ENCODE results near the gene RNF113B.

RNF113B gene

DNA sequence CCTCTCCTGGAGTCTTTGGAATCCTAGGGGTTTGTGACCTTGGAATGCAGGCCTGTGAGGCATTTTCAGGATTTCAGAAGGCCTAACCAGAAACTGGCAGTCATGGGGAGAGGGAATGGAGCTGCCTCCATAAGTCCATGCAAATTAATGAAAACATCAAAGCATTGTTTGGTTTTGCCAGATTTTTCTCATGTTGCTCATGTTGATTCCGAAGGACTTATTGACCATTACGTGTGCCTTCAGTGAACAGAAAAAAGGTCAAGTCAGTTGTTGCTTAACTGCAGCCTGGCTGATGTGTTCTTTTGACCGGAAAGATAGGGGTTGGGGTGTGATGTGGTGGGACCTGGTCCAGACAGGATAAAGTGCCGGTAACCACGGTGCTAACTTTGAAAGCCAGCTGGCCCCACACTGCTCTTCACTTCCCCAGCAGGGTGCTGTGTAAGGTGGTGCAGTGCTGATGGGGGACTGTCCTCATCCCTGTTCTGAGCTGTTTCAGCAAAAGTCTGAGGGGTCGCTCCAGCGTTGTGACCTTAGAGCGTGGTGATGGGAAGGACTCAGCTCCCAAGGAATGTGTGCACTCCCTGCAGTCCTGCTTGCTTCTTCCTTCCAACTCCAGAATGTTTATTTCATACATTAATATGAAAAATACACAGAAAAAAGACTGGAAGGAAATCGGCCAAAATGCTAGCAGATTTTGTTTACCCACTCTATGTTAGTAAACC is 3.5 kb downstream of the RNF113B start:
- no peak for DNase-seq

DNA sequence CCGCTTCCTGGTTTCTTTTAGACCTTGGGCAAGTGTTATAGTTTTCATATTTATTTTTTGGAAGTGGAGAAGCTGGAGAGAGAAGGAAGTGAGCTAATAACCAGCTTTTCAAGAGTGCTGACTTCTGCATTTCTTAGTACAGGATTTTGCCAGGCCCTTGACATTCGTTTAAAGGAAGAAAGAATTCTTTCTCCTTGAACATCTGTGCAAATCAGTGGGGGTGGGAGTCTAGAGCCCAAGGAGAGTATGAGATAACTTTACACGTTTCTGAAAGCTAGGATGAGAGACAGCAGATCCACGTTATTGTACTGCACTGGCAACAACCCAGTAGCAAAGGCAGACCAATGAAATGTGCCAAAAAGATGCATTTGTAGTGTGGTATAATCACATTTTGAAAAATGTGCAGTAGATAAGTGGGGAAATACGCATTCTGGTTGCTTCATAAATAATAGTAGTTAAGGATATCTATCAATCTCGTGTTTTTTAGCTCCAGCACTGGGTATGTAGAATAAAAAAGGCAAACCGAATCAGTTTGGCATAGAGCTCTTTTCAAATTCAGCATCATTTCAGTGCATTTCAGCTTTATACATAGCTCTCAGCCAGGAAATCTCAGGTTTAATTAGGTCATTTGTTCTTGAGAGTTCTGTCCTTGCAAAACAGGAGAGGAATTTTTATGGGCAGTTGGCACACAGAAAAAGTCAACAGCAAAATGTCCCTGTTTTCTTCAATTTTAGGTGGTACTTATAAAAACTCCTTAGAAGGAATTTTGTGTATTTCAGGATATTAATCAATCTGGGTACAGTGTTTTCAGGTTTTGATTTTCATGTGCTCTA is 4.3 kb downstream of the RNF113B start:
- no peak for DNase-seq

GRCh38 chr13:98171900-98172589 is 5.0 kb downstream of the RNF113B start:
- DNase-seq: no peak

DNA sequence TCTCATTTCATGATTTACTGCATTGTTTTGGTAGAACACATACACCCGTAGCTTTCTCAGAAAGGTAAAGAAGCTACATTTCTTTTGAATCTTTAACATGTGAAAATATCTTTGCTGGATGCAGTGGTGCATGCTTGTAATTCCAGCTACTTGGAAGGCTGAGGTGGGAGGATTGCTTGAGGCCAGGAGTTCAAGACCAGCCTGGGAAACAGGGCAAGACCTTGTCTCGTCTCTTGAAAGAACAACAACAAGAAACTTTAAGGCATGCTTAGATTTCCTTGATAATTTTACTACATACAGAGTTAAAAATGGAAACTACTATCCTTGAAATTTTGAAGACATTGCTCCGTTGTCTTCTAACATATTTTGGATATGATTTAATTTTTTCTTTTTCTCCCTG is 7.7 kb downstream of the RNF113B start:
- no peak for DNase-seq

- DNase-seq: no peak
Observed at GRCh38 chr13:98162935-98163334, 14.1 kb downstream of the RNF113B start.

DNA sequence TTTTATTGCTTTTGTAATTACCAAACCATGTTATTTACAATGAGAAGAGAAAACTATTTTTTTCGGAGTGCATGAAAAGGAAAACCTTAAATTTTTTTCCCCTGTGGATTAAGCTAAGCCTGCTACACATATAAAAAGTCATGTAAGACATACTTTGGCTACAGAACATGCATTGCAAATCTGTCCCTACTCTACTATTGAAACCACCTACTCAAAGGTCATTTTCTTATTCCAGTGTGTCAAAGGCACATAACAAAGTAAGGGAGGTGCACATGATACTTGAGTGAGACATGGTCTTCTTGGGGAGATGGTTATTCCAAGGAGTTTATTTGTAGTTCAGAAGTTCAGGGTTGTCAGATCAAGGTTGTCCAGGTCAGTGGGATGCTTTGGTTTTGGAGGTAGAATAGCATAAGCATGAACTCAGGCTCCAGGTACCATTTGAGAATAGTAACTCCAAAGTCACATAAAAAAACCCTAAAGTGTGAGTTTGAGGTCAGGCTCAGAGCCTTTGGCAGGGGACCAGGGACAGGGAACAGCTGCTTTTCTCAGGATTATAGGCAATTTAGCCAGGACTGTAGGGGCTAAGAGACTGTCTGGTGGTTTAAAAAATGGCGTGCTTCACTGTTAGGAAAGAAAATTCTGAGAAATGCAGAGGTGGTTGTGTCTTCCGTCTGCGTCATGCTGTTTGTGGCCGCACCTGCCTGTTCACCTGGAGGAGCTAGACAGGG is 18.7 kb downstream of the RNF113B start:
- DNase-seq: no peak

DNA sequence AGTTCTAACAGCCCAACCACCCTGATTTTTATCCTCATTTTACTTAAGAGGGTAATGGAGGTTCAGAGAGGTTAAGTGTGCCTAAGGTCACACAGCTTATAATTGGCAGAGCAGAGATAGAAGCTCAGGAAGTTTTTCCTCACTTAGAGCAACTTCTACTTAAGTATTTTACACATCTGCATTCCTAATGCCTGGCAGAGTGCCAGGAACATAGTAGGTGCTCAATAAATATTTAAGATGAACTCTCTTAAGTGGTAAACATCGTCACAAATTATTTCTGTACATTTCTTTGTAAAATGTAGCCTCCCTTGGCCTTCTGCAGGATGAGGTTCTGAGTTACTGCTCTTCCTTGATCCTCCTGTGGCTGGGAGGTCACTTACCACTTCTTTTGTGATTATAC is 19.5 kb downstream of the RNF113B start:
- no peak for DNase-seq

- DNase-seq: no peak
Observed at GRCh38 chr13:98157188-98157587, 19.9 kb downstream of the RNF113B start.

DNA sequence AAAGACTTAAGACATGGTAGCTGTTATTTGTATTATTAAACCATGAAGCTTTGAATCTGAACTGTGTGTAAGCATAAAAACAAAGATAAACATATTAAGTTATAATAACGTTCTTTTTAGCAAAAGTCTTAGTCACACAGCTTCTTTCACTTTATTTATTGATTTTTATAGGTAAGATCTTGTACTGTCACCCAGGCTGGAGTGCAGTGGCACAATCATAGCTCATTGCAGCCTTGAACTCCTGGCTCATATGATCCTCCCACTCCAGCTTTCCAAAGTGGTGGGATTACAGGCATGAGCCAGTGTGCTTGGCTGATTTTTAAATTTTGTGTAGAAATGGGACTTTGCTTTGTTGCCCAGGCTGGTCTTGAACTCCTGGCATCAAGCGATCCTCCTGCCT is 20.8 kb downstream of the RNF113B start:
- no peak for DNase-seq

DNA sequence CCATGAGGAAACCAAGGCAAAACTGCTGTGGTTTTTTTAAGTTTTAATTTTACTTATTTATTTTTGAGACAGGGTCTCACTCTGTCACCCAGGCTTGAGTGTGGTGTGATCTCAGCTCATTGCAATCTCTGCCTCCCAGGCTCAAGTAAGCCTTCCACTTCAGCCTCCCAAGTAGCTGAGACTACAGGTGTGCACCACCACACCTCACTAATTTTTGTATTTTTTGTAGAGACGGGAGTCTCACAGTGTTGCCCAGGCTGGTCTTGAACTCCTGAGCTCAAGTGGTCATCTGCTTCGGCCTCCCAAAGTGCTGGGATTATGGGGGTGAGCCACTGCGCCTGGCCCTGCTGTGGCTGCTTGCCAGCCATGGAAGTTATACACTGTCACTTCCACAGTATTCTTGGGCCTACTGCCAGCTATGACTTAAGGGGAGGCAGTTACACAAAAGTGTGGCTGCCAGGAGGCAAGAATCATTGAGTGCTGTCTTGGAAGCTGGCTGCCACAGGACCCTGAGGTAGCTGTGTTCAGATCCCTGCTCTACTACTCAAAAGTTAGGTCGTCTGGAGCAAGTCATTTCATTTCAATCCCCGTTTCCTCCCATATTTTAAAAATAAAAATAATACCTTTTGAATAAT is 21.5 kb downstream of the RNF113B start:
- no peak for DNase-seq

GRCh38 chr13:98150832-98151479 is 26.1 kb downstream of the RNF113B start:
- DNase-seq: no peak

- DNase-seq: no peak
Observed at GRCh38 chr13:98147521-98147920, 29.5 kb downstream of the RNF113B start.

GRCh38 chr13:98144801-98145350 is 32.2 kb downstream of the RNF113B start:
- DNase-seq: no peak

DNA sequence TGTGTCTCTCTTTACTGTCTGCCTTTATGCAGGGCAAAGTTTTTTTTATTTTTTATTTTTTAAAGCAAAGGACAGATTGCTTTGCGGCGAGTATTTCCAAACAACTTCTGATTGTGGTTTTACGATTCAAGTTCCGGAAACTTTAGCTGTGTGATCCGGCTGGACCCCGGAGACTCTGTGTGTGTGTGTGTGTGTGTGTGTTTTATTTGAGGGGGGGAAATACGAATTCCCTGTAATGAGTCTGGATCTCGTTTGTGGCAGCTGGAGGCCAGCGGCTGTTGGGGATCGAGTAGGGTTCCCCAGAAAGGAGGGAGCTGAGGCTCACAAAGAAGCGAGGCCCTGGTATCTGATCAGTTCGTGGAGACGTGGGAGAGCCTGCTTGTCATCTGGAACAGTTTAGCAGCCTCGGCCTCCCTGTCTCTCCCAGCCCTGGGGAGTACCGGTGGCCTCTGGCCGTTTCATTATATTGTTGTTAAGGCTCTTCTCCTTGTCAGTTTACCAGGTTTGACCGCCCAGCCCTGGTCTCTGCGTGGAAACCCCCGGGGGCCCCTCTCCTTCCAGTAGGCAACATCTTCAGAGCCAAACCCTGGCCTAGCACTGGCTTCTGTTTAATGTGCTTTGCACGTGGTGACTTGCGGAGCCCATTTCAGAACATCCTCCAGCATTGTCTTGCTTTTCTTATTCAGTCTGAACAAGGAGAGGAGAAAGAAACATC is 32.9 kb downstream of the RNF113B start:
- DNase-seq: no peak

GRCh38 chr13:98143601-98144026 is 33.5 kb downstream of the RNF113B start:
- no peak for DNase-seq

DNA sequence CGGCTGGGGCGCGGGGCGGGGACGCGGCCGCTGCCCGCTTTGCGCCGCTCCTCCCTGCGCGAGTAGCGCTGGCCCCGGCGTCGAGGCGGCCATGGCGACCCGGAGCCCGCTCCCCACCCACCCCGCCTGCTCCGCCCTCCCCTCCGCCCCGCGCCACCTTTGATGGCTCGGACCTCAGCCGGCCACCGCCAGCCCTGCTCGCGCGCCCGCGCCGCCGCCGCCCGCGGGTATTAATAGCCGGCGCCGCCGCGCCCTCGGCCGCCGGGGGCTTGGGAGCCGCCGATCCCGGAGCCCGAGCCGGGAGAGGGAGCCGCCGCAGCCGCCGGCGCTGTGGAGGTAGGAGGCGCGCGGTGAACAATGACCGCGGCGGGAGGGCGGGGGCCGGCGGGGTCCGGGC is 33.9 kb downstream of the RNF113B start:
- DNase-seq: no peak

DNA sequence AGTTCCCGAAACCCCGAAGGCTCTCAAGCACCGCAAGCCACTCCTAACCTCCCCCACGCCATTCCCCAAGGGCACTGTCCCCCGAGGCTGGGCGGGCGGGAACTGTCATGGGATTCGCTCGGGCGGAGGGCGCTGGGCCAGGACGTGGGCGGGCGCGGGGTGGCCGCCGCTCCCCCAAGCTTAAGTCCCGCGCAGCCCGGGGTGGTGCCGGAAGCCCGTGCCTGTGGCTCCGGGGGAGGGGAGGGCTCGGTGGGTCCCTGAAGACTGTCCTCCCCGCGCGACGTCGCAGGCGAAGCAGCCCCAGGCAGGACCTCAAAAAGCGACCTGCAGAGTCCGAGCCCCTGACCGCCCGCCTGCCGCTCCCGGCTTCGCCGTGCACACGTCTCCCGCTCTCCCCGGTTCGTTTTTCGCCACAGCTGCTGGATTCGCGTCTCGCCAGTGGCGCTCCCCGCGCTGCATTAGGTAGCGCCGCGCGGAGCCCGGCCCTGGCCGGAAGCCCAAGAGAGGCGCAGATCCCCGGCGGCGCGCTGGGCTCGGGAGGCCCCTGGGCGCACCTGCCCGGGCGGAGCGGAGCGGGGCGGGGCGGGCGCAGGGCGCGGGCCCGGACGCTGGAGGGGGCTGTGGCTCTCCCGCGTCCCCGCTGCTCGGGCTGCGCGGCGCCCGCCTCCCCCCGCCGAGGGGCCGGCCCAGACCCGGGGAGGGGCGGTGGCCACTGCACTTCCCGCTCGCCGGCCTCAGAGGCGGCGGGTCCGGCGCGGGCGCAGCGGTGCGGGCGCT is 34.5 kb downstream of the RNF113B start, which contains the start of gene FARP1:
Gene FARP1, plus strand, starts transcription at position 715 of the 777 bp plus-strand sequence. CDS start 70,149 bp downstream, outside the sequence.
- peak; percentile 20 to 30 for DNase-seq

- DNase-seq: no peak
Observed at GRCh38 chr13:98141509-98142379, 35.3 kb downstream of the RNF113B start.

DNA sequence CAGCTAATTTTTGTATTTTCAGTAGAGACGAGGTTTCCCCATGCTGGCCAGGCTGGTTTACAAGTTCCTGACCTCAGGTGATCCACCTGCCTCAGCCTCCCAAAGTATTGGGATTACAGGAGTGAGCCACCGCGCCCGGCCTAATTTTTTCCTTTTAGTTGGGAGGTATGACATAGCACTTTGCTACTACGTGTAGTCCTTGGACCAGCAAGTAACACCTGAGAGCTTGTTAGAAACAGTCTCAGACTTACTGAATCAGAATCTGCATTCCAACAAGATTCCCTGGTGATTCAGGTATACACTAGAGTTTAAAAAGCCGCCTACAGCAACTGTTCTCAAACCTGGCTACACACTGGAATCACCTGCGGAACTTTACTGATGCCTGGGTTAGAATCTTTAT is 36.0 kb downstream of the RNF113B start:
- DNase-seq: no peak
